ENCODE data around the gene SESTD1. TPM values are rescaled to one million over a fixed set of nuclear protein-coding genes. Genes with fewer than 3 reads are reported as not detected.

The SESTD1 gene
- polyA plus RNA-seq, 1 experiment, result 16.5 TPM

DNA sequence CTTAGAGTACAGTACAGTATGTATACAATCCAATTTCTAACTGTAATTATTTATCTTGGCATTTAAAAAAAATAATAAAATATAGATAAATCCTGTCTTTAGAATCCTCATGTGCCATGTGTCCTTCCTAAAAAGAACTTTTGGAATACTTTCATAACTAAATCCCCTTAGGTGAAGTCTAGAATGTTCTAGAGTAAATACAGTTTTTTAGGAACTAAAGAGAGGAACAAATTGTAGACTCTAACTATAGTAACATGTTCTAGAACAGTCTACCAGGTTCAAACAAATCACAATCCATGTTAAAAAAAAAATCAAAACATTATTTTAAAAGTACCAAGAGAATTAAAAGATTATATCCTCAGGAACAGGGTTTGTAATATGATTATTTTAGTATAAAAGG is 134.1 kb downstream of the SESTD1 start:
- DNase-seq (ENCODE audit: low read depth), result no peak
- ChIA-PET POLR2A (no interaction called here), CTCF (interaction anchor here (1.6 kb wide), 1 partner anchor 11 kb away, joined by 7 read pairs; no protein-coding TSS in a partner anchor)
- H3K36me3 ChIP-seq (ENCODE audit: control insufficient read depth, insufficient read depth, low read length), result no peaks in the 10 kb centered on the region
- H3K27me3 ChIP-seq (ENCODE audit: control insufficient read depth, insufficient read depth, low read length), result no peaks in the 10 kb centered on the region
- TF ChIP-seq, protein P1, sequence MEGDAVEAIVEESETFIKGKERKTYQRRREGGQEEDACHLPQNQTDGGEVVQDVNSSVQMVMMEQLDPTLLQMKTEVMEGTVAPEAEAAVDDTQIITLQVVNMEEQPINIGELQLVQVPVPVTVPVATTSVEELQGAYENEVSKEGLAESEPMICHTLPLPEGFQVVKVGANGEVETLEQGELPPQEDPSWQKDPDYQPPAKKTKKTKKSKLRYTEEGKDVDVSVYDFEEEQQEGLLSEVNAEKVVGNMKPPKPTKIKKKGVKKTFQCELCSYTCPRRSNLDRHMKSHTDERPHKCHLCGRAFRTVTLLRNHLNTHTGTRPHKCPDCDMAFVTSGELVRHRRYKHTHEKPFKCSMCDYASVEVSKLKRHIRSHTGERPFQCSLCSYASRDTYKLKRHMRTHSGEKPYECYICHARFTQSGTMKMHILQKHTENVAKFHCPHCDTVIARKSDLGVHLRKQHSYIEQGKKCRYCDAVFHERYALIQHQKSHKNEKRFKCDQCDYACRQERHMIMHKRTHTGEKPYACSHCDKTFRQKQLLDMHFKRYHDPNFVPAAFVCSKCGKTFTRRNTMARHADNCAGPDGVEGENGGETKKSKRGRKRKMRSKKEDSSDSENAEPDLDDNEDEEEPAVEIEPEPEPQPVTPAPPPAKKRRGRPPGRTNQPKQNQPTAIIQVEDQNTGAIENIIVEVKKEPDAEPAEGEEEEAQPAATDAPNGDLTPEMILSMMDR (IDR thresholded peaks at IDR 0.05; ENCODE audit: insufficient read depth, low read depth, low read length), result no peak
- H3K4me3 ChIP-seq (ENCODE audit: low read depth, low read length), result no peak overlapping the region

DNA sequence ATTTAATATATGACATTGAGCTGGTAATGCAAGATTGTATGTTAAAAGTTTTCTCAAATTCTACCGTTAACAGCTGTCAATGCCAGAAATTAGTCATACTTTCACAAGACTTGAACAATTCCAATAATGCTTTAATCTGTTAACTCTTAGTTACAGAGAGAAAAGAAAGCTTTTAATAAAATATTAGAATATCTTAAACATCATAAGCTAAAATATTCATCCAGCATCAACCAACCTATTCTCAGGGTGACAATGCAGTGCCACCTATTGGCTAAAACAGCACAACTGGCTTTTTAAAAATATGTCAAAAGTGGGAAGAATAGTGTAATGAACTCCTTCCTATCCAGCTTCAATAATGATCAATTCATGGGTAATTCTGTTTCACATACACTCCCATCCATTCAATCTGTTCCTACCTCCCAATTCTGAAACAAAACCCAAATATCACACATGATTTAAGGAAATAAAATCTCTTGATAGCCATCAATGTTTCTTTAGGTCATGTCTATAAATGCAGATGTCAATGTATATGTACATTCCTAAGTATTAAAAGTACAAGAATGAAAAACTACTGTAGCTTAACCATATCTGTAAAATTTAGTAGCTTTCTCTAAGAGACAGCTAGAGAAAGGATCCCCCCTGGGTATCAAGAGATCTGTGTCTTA is 134.9 kb downstream of the SESTD1 start:
- no peak overlapping the region for H3K4me3 ChIP-seq (ENCODE audit: low read depth, low read length)
- CTCF ChIA-PET, result interaction anchor here (0.5 to 1.6 kb wide), 6 partner anchors 10 to 239 kb away, joined by 3 to 7 read pairs (median 4); no protein-coding TSS in a partner anchor
- POLR2A ChIA-PET, result no interaction called here
- no peaks in the 10 kb centered on the region for H3K27me3 ChIP-seq (ENCODE audit: control insufficient read depth, insufficient read depth, low read length)
- no peaks in the 10 kb centered on the region for H3K36me3 ChIP-seq (ENCODE audit: control insufficient read depth, insufficient read depth, low read length)
- no peak for DNase-seq (ENCODE audit: low read depth)
- TF ChIP-seq, protein P1 (IDR thresholded peaks at IDR 0.05; ENCODE audit: insufficient read depth, low read depth, low read length), result peak; percentile 58

DNA sequence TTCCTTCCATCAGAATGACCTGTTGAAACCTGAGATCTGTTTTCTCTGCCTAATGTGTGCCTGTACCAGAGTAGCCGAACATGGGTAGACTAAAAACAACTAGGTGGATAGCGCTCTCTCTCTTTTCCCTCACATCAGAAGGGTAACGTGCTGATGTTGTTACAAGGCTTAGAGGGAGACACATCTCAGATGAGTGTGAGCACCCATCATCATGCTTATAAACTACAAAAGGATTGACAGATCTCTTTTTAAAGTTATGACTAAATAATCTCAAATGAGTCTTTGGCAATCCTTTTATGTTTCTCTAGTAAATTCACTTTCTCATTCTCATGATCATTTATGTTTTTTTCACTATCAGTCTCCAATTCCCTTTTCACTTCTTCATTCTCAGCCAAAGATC is 139.2 kb downstream of the SESTD1 start:
- no peak for DNase-seq (ENCODE audit: low read depth)

DNA sequence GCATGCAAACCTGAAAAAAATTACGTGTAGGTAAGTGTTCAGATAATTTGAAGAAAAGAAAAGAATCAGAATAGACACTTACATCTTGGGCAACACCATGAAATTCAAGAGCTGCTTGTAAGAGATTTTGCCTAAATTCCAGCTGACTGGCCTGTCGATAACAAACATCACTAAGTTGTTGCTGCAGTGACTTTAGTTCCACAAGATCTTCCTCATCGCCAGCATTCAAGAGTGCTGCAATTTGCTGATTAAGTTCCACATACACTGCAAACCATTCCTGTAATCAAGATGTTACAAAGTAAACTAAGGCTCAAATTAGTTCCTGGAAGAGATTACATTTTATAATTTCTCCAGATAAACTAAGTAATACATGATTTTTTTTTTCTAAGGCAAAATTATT is 140.3 kb downstream of the SESTD1 start:
- DNase-seq (ENCODE audit: low read depth), result no peak
- CTCF ChIA-PET, result no interaction called here
- no peaks in the 10 kb centered on the region for H3K36me3 ChIP-seq (ENCODE audit: control insufficient read depth, insufficient read depth, low read length)
- POLR2A ChIA-PET, result no interaction called here
- H3K27me3 ChIP-seq (ENCODE audit: control insufficient read depth, insufficient read depth, low read length), result no peaks in the 10 kb centered on the region
- TF ChIP-seq, protein P1 (IDR thresholded peaks at IDR 0.05; ENCODE audit: insufficient read depth, low read depth, low read length), result no peak
- H3K4me3 ChIP-seq (ENCODE audit: low read depth, low read length), result no peak overlapping the region

More for the DNA sequence above, 139.2 kb downstream of the SESTD1 start:
- ChIA-PET POLR2A (no interaction called here), CTCF (no interaction called here)
- H3K36me3 ChIP-seq (ENCODE audit: control insufficient read depth, insufficient read depth, low read length), result no peaks in the 10 kb centered on the region
- TF ChIP-seq, protein P1 (IDR thresholded peaks at IDR 0.05; ENCODE audit: insufficient read depth, low read depth, low read length), result no peak
- no peak overlapping the region for H3K4me3 ChIP-seq (ENCODE audit: low read depth, low read length)
- no peaks in the 10 kb centered on the region for H3K27me3 ChIP-seq (ENCODE audit: control insufficient read depth, insufficient read depth, low read length)

DNA sequence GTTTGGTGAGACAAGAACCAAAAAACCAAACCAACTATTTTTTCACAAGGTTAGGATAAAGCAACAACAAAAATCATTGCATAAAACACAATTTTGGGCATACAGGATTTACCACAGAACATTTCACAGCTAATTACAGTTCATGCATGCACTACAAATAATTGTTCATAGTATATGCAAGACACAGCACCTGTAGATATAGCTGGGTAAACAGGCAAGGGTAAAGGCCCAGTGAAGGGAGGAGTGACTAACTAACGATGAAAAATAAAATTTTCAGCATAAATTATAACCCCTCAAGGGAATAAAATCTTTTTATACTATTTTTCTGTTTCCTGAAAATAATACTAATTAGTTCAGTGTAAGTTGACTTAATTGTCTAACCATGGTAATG is 141.4 kb downstream of the SESTD1 start:
- ChIA-PET CTCF (interaction anchor here (0.6 kb wide), 1 partner anchor 222 kb away, joined by 3 read pairs; no protein-coding TSS in a partner anchor), POLR2A (no interaction called here)
- no peaks in the 10 kb centered on the region for H3K27me3 ChIP-seq (ENCODE audit: control insufficient read depth, insufficient read depth, low read length)
- DNase-seq (ENCODE audit: low read depth), result no peak
- H3K4me3 ChIP-seq (ENCODE audit: low read depth, low read length), result no peak overlapping the region
- H3K36me3 ChIP-seq (ENCODE audit: control insufficient read depth, insufficient read depth, low read length), result no peaks in the 10 kb centered on the region
- TF ChIP-seq, protein P1 (IDR thresholded peaks at IDR 0.05; ENCODE audit: insufficient read depth, low read depth, low read length), result no peak
